Keratinocyte (primary cell): ENCODE results near the gene MSANTD1.

Experiments
- EZH2 ChIP-seq: IDR thresholded peaks from one replicate; pipeline ENCODE4 v1.6.1; 2012; ENCODE audit warnings: inconsistent platforms, mild to moderate bottlenecking, low read length, moderate library complexity
- TF ChIP-seq, protein P1 (sequence below), 3 experiments: IDR thresholded peaks in 1 of 3; conservative IDR thresholded peaks in 1 of 3; optimal IDR thresholded peaks in 1 of 3; 2 replicates in 2 of 3; 3 replicates in 1 of 3; pipeline versions ENCODE3 to v1.5.1; 2011; ENCODE audit warnings: low read length in 3 of 3, mild to moderate bottlenecking in 3 of 3, moderate library complexity in 2 of 3, control low read depth in 1 of 3, inconsistent platforms in 1 of 3; ENCODE audit not compliant: insufficient read depth in 2 of 3; ENCODE audit errors: extremely low read depth in 1 of 3

DNA sequence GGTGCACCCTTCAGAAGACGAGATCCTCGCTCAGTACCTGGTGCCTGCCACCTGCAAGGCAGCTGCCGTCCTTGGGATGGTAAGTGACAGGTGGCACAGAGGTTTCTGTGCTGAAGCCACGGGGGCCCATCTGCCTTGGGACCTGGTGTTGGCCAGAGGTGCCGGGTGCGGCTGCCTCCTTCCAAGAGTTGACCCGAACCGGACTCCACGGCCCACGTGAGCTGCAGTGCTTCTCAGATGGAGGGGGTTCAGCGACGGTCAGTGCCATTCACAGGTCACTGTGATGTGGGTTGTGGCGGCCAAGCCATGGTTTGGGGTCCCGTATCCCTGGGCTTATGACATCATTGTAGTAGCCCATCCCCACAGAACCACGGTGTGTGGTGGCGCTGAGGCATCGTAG is 19.0 kb upstream of the MSANTD1 start:
- no peak for TF ChIP-seq EZH2
- TF ChIP-seq, protein P1, sequence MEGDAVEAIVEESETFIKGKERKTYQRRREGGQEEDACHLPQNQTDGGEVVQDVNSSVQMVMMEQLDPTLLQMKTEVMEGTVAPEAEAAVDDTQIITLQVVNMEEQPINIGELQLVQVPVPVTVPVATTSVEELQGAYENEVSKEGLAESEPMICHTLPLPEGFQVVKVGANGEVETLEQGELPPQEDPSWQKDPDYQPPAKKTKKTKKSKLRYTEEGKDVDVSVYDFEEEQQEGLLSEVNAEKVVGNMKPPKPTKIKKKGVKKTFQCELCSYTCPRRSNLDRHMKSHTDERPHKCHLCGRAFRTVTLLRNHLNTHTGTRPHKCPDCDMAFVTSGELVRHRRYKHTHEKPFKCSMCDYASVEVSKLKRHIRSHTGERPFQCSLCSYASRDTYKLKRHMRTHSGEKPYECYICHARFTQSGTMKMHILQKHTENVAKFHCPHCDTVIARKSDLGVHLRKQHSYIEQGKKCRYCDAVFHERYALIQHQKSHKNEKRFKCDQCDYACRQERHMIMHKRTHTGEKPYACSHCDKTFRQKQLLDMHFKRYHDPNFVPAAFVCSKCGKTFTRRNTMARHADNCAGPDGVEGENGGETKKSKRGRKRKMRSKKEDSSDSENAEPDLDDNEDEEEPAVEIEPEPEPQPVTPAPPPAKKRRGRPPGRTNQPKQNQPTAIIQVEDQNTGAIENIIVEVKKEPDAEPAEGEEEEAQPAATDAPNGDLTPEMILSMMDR (optimal IDR thresholded peaks at IDR 0.05 in 1 of 3, IDR thresholded peaks at IDR 0.05 in 1 of 3, conservative IDR thresholded peaks at IDR 0.05 in 1 of 3; ENCODE audit: extremely low read depth in 1 of 3, insufficient read depth in 2 of 3, low read length in 3 of 3): no peak
